ENCODE measurements around the gene ZFAND5.

DNA sequence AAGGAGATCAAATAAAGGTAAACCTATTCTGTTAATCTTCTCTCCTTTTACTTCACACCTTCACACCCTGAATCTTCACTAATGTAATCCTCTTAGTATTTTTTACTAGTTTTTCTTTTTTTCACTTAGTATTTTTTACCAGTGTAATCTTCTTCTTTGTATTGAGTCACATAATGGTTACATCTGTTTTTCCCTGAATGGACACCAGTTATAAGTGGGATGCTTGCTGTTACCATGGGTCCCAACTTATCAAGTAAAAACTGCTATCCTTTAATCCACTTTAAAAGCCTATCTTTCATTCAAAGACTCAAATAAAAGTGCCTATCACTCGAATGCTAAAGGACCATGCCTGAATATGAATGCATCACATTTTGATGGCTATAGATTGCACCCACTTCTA is 15.1 kb downstream of the ZFAND5 start:
- TF ChIP-seq, protein P1, sequence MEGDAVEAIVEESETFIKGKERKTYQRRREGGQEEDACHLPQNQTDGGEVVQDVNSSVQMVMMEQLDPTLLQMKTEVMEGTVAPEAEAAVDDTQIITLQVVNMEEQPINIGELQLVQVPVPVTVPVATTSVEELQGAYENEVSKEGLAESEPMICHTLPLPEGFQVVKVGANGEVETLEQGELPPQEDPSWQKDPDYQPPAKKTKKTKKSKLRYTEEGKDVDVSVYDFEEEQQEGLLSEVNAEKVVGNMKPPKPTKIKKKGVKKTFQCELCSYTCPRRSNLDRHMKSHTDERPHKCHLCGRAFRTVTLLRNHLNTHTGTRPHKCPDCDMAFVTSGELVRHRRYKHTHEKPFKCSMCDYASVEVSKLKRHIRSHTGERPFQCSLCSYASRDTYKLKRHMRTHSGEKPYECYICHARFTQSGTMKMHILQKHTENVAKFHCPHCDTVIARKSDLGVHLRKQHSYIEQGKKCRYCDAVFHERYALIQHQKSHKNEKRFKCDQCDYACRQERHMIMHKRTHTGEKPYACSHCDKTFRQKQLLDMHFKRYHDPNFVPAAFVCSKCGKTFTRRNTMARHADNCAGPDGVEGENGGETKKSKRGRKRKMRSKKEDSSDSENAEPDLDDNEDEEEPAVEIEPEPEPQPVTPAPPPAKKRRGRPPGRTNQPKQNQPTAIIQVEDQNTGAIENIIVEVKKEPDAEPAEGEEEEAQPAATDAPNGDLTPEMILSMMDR (IDR thresholded peaks at IDR 0.05) = no peak
- TF ChIP-seq EP300 (IDR thresholded peaks at IDR 0.05) = no peak
